ENCODE data around the gene QRSL1. TPM values are rescaled to one million over a fixed set of nuclear protein-coding genes. Genes with fewer than 3 reads are reported as not detected.

The QRSL1 gene
- total RNA-seq, 4 donors from 2014 or later, result 6.4 to 10.4 (median 7.0) TPM

GRCh38 chr6:106674541-106675229, 45.3 kb downstream of the QRSL1 start:
- Histone ChIP-seq H3K27ac (no peak overlapping the region), H3K4me3 (no peak overlapping the region), H3K9me3 (no peaks in the 10 kb centered on the region), H3K36me3 (no peaks in the 10 kb centered on the region), H3K4me1 (no peaks in the 10 kb centered on the region), H3K27me3 (no peaks in the 10 kb centered on the region)
- no peak for DNase-seq (ENCODE audit: low spot score in 2 of 2)
- no peak for TF ChIP-seq POLR2AphosphoS5 (IDR thresholded peaks at IDR 0.05)

DNA sequence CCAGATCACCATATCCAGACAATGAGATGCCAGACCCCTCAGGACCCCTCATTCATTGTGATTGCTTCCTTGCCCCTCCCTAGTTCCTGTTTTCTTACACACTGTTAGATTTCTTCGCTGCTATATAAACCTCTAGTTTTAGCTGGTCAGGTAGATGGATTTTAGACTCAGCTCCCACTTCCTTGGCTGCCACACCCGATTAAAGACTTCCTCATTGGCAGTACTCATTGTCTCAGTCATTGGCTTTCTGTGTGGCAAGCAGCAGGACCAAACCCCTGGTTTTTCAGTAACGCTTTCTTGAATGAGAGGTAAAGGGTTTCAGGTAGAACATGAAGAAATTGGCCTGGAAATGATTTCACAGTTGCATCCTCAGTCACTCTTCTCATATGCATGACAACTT, 47.9 kb downstream of the QRSL1 start:
- Histone ChIP-seq H3K4me1 (no peaks in the 10 kb centered on the region), H3K9me3 (no peaks in the 10 kb centered on the region), H3K4me3 (no peak overlapping the region), H3K27ac (no peak overlapping the region), H3K27me3 (no peaks in the 10 kb centered on the region), H3K36me3 (no peaks in the 10 kb centered on the region)
- TF ChIP-seq, protein P1, sequence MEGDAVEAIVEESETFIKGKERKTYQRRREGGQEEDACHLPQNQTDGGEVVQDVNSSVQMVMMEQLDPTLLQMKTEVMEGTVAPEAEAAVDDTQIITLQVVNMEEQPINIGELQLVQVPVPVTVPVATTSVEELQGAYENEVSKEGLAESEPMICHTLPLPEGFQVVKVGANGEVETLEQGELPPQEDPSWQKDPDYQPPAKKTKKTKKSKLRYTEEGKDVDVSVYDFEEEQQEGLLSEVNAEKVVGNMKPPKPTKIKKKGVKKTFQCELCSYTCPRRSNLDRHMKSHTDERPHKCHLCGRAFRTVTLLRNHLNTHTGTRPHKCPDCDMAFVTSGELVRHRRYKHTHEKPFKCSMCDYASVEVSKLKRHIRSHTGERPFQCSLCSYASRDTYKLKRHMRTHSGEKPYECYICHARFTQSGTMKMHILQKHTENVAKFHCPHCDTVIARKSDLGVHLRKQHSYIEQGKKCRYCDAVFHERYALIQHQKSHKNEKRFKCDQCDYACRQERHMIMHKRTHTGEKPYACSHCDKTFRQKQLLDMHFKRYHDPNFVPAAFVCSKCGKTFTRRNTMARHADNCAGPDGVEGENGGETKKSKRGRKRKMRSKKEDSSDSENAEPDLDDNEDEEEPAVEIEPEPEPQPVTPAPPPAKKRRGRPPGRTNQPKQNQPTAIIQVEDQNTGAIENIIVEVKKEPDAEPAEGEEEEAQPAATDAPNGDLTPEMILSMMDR (IDR thresholded peaks at IDR 0.05), result no peak
- TF ChIP-seq EP300 (IDR thresholded peaks at IDR 0.05) (no peak), POLR2A (IDR thresholded peaks at IDR 0.05) (no peak), POLR2AphosphoS5 (IDR thresholded peaks at IDR 0.05) (no peak)
- no peak for DNase-seq (ENCODE audit: low spot score in 2 of 2)
- 74% methylated on average over 3 of the region's 3 CpGs for WGBS

DNA sequence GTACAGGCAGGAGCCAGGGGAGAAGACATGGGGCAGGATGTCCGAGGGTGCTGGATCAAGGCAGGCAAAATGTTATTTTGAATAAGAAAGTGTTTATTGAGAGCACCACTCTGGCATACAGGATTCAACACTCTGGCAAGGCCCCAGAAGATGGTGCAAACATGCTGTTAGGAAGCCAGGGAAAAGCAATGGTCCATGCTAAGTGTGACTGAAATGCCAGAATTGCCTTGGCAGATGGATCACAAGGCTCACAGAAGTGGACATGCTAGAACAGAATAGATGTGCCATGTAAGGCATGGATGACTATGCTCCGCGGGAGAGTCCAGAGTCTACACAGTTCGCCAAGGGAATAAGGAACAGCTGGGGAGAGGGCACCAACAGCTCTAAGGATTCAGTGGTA, 54.6 kb downstream of the QRSL1 start:
- Histone ChIP-seq H3K4me3 (no peak overlapping the region), H3K27ac (no peak overlapping the region), H3K27me3 (no peaks in the 10 kb centered on the region), H3K4me1 (peaks cover 5% of the 10 kb centered on the region), H3K36me3 (no peaks in the 10 kb centered on the region), H3K9me3 (no peaks in the 10 kb centered on the region)
- 84% methylated on average over 4 of the region's 4 CpGs for WGBS
- DNase-seq (ENCODE audit: low spot score in 2 of 2), result no peak
- TF ChIP-seq POLR2AphosphoS5 (IDR thresholded peaks at IDR 0.05), result no peak
- no peak for TF ChIP-seq EP300 (IDR thresholded peaks at IDR 0.05)
- TF ChIP-seq POLR2A (IDR thresholded peaks at IDR 0.05), result no peak
- TF ChIP-seq, protein P1 (IDR thresholded peaks at IDR 0.05), result no peak

- no peak for DNase-seq (ENCODE audit: low spot score in 2 of 2)
- WGBS, result 88% methylated on average over 2 of the region's 2 CpGs
- H3K4me1 ChIP-seq, result peaks cover 5% of the 10 kb centered on the region
- no peaks in the 10 kb centered on the region for H3K36me3 ChIP-seq
- TF ChIP-seq POLR2A (IDR thresholded peaks at IDR 0.05), result no peak
- TF ChIP-seq, protein P1 (IDR thresholded peaks at IDR 0.05), result no peak
- no peak for TF ChIP-seq POLR2AphosphoS5 (IDR thresholded peaks at IDR 0.05)
- no peak for TF ChIP-seq EP300 (IDR thresholded peaks at IDR 0.05)
- no peaks in the 10 kb centered on the region for H3K9me3 ChIP-seq
- H3K27ac ChIP-seq, result no peak overlapping the region
- H3K27me3 ChIP-seq, result no peaks in the 10 kb centered on the region
- H3K4me3 ChIP-seq, result no peak overlapping the region
These were observed 56.5 kb downstream of the QRSL1 start for GRCh38 chr6:106685833-106686232.

- no peak overlapping the region for H3K4me3 ChIP-seq
- H3K4me1 ChIP-seq, result peaks cover 23% of the 10 kb centered on the region
- no peak overlapping the region for H3K27ac ChIP-seq
- H3K27me3 ChIP-seq, result no peaks in the 10 kb centered on the region
- no peaks in the 10 kb centered on the region for H3K9me3 ChIP-seq
- DNase-seq (ENCODE audit: low spot score in 2 of 2), result no peak
- H3K36me3 ChIP-seq, result no peaks in the 10 kb centered on the region
- TF ChIP-seq EP300 (IDR thresholded peaks at IDR 0.05), result no peak
- no peak for TF ChIP-seq POLR2A (IDR thresholded peaks at IDR 0.05)
- TF ChIP-seq, protein P1 (IDR thresholded peaks at IDR 0.05), result no peak
- no peak for TF ChIP-seq POLR2AphosphoS5 (IDR thresholded peaks at IDR 0.05)
- 49% methylated on average over 6 of the region's 6 CpGs for WGBS
These were observed 59.0 kb downstream of the QRSL1 start for GRCh38 chr6:106688177-106688951.

Data from suprapubic skin (tissue), 4 donors.